ENCODE results near the gene SH3RF3.

SH3RF3 gene

DNA sequence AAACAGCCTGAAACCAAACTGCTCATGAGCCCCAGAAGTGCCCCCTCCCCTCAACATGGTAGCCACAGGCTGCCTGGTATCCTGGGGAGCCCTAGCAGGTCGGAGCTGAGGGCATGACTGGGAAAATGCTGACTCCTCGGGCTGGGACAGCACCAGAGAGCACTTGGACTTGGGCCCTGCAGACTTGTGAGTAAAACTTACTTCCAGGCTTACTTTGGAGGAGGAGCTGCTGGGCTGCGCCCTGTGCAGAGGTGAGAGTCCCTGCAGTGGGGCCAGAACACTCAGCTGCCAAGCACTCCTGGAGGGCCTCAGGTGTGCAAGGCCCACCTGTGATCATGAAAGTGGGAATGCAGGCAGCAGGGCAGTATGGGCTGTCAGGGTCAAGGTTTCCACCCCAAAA is 365.3 kb downstream of the SH3RF3 start:
- DNase-seq (ENCODE audit: low read depth in 2 of 2), result no peak

DNA sequence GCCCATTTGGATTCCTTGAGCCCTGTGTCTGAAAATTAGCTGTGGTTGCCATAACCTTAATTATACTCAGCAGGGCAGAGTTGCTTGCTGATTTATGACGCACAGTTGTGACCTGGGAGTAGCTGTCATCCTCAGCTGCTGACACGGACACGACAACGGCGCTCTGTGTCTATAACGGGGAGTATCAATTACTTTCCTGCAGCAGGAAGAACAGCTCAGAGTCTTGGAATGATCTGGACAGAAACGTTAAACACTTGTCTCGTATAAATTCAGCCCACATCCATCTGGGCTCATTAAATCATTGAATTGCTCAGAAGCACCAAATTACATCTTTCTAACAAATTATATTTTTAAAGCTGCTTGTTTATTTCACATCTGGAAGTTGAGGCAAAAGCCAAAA is 368.5 kb downstream of the SH3RF3 start:
- DNase-seq (ENCODE audit: low read depth in 2 of 2), result no peak

DNA sequence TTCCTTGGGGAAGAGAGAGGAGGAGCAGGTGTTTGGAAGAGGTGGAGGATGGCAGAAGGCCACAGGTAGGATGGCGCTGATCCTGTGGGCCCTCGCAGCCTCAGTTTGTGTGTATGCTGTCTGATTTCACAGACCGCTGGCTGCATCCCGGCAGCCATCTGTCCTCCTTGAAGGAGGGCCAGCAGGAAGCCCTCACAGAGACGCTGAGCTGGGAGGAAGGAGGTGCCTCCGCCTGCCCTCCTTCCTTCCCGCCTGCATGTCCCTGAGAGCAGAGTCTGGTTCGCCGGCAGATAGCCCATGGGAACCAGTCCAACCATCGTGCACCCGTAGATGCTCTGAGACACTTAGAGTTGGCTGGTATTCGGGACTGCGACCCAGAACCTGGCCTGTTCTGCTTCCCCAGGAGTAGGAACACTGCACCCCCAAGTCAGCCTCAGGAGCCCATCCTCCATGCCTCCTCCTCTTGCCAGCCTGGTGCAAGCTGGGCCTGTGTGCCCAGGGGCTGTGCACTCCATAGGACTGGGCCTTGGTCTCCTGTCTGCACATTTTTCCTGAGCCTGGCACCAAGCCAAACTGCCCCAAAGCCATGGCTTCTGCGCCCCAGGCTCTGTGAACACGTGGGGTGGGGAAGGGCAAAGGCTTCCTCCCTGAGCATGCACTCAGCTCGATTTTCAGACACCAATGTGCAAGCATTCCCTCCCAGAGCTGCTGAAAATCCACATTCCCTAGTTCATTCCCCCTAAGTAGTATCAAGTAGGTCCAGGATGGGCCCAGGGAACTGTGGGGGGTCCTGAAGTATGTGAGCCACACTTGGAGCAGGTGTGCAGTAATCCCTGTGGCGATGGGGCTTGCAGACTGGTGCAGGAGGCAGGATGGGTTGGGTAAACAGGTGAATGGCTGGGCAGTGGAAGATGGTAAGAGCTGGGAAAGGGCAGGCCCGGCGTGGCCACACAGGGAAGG is 369.2 kb downstream of the SH3RF3 start:
- DNase-seq (ENCODE audit: low read depth in 2 of 2), result no peak

DNA sequence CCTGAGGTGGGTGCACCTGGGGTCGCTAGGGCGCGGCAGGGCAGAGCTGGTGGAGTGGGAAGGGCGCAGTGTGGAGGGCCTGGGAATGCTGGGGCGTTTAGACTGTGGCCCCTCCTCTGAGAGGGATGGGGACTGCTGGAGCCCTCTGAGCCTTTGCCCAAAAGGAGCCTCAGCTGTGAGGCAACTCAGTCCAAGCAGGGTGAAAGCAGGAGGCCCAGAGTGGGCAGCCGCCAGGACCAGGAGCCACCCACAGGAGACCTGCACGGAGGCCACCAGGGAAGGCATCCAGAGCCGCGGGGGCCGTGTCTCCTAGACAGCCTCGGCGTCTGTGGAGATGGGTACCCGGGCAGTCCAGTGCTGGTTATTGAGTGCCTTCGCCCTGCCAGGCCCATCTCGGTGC is 369.9 kb downstream of the SH3RF3 start:
- no peak for DNase-seq (ENCODE audit: low read depth in 2 of 2)

DNA sequence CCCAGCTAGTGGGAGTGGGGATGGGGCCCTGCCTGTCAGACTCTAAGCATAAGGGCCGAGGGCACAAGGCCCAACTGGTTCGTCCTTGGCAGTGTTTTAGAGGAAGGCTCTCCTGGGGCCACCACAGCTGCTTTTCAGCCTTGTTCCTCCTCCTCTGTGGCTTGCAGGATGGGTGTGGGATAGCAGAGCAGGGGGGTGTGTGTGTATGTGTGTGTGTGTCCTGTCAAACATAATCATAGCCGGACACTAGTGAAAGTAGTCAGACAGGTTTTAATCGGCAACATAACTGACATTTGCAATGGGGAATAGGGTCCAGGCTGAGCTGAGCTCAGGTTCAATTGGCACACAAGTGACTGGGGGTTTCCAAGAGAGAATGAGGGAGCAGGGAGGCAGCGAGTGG is 370.6 kb downstream of the SH3RF3 start:
- no peak for DNase-seq (ENCODE audit: low read depth in 2 of 2)

DNA sequence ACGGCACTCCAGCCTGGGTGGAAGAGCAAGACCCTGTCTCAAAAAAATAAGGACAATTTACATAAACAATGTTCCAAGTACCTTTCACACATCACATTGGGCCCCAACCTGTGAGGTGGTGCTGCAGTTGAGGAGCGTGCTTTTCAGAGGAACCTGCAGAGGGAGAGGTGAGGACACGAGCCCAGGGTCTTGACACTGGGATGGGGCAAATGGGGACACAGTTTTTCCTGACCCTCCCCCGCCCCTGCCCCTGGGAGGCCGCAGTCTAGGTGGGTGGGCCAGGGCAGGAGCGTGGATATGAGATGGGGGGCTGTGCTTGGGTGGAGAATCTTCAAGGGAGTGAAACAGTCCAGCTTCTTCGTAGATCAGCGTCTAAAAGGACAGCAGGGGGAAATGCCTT is 371.9 kb downstream of the SH3RF3 start:
- DNase-seq (ENCODE audit: low read depth in 2 of 2), result no peak

DNA sequence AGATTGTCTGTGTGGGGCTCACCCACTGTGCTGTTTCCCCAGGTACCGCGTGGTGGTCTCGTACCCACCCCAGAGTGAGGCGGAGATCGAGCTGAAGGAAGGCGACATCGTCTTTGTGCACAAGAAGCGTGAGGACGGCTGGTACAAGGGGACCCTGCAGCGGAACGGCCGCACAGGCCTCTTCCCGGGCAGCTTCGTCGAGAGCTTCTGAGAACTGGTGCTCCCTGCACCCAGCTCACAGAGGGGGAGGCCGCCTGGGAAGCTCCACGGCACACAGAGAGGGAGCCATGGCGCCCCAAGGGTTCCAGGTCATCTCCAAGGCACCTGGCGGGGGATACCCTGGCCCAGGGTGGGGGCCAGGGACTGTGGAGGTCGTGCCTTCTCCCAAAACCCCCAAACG is 372.5 kb downstream of the SH3RF3 start:
- no peak for DNase-seq (ENCODE audit: low read depth in 2 of 2)

DNA sequence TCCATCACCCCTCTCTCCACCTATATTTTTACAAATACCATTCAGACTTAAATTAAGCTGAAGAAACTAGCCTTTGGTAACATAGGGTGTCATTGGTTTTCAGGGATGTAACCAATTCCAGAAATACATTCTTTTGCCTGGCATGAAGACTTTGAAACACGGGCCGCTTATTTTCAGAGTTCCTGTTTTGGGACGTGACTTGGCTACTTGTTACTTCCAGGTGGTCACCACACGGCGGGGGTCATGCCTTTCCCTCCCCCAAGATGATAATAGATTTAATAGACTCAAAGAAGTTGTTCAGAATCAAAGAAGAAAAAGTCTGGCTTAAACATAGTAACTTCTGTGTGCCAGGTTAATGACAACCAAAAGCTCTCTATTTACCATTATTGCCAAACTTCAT is 374.2 kb downstream of the SH3RF3 start:
- no peak for DNase-seq (ENCODE audit: low read depth in 2 of 2)

DNA sequence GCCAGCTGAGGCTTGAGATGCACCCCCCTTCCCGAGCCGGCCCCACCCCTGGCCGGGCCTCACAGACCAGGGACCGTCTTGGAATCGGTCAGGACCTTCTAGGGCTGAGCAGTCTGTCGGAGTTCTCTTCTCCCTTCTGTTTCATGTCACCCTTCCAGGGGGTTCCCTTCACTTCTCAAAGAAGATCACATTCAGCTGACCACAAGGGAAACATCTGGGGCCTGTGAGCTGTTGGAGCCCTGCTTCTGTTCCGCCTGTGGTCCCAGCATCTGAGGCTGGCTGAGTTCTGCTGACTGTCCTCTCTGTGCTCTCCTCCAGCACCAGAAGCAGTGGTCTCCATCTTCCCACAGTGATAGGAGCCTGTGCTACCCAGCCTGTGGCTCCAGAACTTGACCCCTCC is 378.2 kb downstream of the SH3RF3 start:
- no peak for DNase-seq (ENCODE audit: low read depth in 2 of 2)

DNA sequence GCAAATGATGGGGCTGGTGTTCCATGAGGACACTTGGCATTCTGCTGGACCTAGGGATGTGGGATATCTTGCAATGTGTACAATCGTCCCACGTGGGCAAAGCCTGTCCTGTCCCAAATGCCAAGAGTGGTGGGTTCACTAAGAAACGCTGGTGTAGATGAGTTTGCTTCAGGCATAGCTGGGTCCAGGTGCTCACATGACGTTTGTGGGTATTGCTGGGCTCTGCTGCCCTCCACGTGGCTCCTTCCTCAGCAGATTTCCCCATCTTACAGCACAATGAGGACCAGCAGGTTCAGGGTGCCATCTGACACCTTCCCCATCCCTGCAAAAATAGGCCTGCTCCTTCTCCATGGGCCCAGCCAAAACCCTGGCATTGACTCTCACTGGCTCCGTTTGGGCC is 378.8 kb downstream of the SH3RF3 start:
- no peak for DNase-seq (ENCODE audit: low read depth in 2 of 2)

DNA sequence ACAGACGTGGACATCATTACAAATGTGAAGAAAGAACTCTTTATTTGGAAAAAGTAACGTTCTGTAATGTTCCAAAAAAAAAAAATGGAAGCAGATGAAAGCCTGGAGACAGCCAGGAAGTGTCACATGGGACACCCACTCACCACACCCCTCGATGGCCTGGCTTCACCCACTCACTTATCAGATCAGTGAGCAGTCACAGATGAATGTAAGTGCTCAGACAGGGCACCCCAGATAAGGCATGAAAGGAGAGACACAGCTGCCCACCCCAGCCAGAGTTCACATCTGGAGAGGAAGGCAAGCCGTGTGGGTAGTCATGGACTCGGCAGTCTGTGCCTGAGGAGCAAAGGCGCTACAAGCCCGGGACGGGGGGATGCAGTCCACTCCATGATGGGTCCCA is 379.6 kb downstream of the SH3RF3 start:
- no peak for DNase-seq (ENCODE audit: low read depth in 2 of 2)

DNA sequence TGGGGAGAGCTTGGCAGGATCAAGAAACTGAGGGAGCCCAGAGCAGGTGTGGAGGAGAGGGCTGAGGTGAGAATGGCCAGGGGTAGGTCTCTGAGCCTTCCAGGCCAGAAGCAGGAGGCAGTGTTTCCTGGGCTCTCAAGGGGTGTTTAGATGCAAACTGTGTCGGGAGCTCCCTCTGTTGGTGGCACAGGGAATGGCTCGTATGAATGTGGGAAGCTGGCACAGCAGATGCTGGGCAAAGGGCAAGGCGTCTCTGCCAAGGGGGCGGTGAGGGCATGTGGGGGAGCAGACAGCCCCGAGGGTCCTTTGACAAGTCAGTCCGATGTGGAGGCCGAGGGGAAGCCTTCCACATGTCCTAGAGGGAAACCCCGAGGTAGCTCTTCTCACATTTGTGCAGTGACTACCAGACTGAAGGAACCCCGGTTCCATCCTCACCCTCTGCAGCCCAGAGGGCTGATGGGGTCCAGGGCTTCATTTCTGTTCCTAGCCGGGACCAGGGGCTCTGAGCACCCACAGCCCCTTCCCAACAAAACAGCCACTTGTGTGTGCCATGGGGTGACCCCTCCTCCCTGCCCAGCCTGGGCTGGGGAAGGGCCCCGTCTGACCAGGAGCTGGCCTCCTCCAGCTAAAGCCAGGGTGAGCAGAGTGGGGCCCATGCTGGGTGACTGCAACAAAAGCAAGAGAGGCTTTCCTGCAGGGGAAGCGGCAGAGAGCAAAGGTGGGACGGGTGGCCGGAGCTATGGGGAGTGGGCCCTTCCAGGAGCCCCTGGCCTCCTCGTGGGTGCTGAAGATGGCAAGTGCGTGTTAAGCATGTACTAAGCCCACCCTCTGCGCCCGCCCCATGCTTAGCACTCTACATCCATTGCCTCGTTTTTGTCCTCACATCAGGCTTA is 381.4 kb downstream of the SH3RF3 start:
- peak; percentile 35 to 54 for DNase-seq (ENCODE audit: low read depth in 2 of 2)

DNA sequence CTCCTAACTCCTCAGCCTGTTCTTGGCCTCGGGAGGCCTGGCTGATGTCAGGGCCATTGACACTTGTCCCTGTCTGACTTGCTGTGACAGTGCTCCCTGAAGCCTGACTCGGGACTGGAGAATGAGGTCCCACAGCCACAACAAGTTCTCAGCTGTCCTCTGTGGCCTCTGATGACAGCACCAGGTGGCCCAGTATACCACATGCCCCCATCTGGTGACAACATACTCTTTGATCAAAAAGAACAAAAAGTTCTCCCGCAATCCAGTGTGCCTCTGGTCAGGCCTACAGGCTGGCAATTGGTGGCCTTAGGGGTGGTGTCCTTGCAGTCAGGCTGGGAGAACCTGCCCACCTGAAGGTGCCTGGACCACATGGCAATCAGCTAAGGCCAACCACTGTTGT is 382.2 kb downstream of the SH3RF3 start:
- no peak for DNase-seq (ENCODE audit: low read depth in 2 of 2)

DNA sequence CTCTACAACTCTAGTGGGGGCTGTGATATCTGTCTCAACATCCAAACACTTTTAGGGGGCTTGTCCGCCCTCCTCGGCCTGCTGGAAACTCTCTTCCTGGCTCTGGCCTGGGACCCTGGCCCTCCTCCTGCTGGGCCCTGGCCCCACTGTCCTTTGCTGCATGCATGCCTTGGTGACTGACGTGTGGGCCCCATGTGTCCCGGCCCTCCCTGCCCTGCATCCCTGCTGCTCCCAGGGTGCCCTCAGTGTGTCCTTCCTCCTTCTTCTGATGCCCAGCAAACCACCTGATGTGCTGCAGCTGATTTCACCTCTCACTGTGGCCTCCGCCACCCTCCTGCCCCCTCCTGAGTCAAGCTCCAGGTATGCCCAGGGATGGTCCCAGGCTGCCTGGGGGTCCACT is 383.1 kb downstream of the SH3RF3 start:
- no peak for DNase-seq (ENCODE audit: low read depth in 2 of 2)

DNA sequence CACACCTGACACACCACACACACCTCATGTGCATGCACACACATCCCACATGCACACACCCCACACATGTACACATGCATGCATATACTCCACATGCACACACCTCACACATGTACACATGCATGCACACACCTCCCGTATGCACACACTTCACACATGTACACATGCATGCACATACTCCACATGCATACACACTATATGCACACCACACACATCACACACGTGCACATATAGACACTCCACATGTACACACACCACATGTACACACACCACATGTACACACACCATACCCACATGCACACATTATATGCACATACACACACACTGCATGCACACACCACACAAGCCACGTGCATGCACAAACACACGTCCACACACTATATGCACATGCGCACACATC is 384.2 kb downstream of the SH3RF3 start:
- DNase-seq (ENCODE audit: low read depth in 2 of 2), result no peak

DNA sequence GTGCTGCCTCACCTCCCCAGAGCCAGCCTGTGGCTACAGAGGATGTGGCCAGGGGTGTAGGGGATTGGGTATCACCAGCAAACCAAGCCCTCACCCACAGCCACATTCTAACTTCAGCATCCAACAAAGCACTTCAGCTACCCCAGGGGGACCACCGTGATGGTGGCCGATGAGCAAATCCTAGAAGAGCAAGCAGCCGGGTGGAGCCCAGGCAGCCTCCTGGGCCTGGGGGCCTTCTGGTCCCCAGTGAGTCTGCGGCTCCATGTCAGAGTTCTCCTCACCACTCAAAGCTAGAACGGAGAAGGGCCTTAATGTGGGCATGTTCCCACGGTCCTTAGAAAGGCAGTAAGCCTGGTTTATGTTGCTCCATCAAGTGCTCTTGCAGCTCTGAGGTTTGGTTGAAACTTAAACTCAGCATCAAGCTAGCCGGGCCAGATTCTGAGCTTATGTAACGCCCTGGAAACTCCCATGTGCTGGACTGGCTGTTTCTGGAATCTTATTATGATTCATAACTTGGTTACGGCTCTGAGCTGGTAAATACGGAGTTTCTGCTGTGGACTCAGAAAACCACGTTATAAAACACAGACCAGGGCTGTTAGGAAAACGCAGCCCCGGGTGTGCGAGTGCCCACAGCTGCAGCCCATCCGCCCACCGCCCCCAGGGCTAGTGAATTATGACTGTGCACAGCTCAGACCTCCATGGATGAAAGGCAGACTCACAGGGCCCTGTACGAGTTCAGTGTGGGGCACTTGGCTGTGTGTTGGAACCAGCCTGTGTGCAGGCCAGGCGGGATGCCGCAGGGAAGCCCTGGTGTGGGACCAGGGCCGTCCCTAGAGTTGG is 385.0 kb downstream of the SH3RF3 start:
- no peak for DNase-seq (ENCODE audit: low read depth in 2 of 2)

DNA sequence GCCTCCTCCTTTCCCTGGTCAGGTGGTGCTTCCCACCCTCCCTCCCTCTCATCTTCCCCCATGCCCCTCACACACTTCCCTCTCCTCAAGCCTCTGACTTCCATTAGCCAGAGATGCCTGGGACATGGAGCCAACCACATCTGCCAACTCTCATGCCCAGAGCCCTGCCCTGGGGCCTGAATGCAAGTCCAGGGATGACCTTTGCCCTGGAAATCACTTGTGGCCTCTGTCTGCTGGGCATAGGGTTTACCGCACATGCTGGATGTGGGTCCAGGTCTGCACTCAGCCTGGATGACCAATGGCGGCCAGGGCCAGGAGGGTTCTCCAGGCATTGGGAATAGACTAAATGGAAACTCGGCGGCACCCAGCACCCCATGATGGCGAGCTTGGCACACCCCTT is 385.9 kb downstream of the SH3RF3 start:
- DNase-seq (ENCODE audit: low read depth in 2 of 2), result no peak

DNA sequence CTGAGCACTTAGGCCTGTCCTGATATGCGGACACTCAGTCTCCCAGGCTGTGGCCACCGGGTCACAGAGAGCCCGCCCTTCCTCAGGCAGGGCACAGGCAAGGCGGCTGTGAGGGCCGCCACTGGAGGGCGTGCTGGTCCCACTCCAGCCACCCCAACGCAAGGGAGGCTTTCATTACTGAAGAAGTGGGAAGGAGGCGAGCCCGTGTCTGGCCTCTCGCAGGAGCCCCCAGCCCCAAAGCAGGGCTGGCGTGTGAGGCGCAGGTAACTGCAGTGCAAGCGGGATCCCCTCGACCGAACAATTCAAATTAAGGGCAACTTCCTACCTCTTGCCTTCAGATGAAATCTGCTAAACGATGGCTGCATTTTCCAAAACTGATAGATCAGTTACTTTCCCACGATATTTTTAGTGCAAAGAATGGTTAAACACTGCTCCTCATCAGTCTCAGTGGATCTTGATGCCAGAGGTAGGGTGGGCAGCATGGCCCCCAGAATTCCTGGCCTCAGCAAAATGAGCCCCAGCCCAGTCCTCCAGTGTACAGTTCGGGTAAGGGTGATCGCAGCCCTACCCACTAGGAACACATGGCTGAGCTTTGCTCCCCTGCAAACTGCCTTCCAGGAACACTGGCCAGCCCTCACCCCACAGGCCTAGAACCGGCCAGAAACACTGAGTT is 387.6 kb downstream of the SH3RF3 start:
- no peak for DNase-seq (ENCODE audit: low read depth in 2 of 2)

DNA sequence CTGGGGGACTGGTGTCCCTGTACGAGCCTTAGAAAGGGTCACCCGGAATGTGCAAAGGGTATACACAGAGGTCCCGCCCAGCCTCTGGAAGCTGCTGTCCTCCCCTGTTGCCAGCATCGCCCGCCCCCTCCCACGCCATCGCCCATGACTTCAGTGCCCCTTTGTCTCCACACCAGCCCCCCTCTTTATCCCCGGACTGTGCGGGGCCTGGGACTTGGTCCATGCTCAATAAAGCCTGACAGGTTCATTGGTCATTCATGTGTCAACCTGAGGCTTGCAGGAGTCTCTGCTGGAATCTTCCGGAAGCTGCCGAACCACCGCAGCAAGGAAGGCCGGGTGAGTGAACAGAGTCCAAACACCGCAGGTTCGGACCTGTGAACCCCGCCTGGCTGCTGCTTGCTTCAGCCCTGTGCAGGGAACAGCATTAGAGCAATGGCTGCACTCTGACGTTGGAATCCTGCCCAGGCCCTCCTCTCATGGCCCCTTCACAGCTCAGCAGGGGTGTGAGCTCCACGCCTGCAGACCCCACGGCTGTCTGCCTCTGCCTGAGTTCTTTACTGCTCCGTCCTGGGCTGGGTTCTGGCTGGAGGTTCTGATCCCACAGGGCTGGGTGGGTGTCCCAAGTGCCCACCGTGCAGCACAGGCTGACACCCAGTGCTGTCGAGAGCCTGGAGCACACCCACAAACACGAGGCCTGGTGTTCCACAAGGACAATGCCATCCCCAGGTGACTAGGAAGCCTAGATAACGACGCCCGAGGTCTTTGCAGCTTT is 388.3 kb downstream of the SH3RF3 start:
- DNase-seq (ENCODE audit: low read depth in 2 of 2), result no peak

DNA sequence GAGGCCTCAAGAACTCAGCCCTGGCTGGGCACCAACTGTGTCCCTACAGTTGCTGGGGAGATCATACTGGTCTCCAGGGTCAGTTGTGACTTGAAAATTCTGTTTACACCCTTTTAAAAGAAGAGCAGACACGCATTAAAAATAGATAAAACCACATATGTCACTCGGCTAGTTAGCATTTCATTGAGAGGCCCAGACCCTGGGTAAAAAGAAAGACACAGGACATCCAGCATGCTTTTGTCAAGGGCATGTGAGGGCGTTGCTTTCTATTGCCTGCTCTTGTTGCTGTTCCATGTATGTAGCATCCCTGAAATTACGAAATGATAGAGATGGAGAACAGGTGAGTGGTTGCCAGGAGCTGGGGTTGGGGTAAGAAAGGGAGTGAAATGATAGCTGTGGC is 390.5 kb downstream of the SH3RF3 start:
- no peak for DNase-seq (ENCODE audit: low read depth in 2 of 2)

All from stimulated activated CD8-positive, alpha-beta memory T cell treated with anti-CD3 and anti-CD28 coated beads, Interleukin-15, amount 100 ng/mL, for 4 hours (primary cell).